ENCODE results near the gene GPBAR1. TPM values are rescaled to one million over a fixed set of nuclear protein-coding genes. Genes with fewer than 3 reads are reported as not detected.

Gene GPBAR1
- total RNA-seq, 1 donor from 2014 or later: 0.77 TPM

DNA sequence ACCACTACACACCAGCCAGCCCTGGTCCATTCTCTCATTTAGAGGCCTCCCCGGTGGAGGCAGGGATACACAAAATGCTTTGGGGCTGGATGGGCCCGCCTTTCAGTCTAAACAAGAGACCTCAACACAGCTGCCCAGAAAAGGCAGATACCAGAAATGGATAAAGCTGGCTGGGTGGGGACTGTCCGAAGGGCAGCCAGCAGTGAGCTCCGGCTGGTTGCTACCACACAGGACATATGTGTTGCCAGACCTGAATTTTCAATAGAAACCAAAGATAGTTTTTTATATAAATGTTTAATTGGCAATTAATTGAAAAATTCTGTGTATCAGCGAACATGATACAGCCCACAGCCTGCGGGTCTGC is 1.4 kb downstream of the GPBAR1 start:
- Mint-ChIP-seq H3K27ac (ENCODE audit: unreplicated experiment) (no peak overlapping the region), H3K27me3 (ENCODE audit: unreplicated experiment) (peaks cover 10% of the 10 kb centered on the region)

GRCh38 chr2:218262631-218263586 is 2.1 kb downstream of the GPBAR1 start:
- Mint-ChIP-seq H3K27me3 (ENCODE audit: unreplicated experiment) (peaks cover 7% of the 10 kb centered on the region), H3K4me1 (ENCODE audit: unreplicated experiment) (peaks cover 28% of the 10 kb centered on the region), H3K9me3 (ENCODE audit: unreplicated experiment) (no peaks in the 10 kb centered on the region), H3K36me3 (ENCODE audit: low read depth, unreplicated experiment) (peaks cover 25% of the 10 kb centered on the region), H3K4me3 (ENCODE audit: unreplicated experiment) (no peak overlapping the region), H3K27ac (ENCODE audit: unreplicated experiment) (peak overlapping the region; percentile 52)
- TF ChIP-seq CTCF (IDR thresholded peaks at IDR 0.05; ENCODE audit: unreplicated experiment): no peak
- DNase-seq (ENCODE audit: low spot score): no peak

More for the DNA sequence above, 1.4 kb downstream of the GPBAR1 start:
- Mint-ChIP-seq H3K36me3 (ENCODE audit: low read depth, unreplicated experiment) (peaks cover 19% of the 10 kb centered on the region), H3K9me3 (ENCODE audit: unreplicated experiment) (no peaks in the 10 kb centered on the region), H3K4me3 (ENCODE audit: unreplicated experiment) (no peak overlapping the region), H3K4me1 (ENCODE audit: unreplicated experiment) (peaks cover 35% of the 10 kb centered on the region)
- no peak for TF ChIP-seq CTCF (IDR thresholded peaks at IDR 0.05; ENCODE audit: unreplicated experiment)
- DNase-seq (ENCODE audit: low spot score): no peak

GRCh38 chr2:218263817-218264641 is 3.2 kb downstream of the GPBAR1 start:
- Mint-ChIP-seq H3K27ac (ENCODE audit: unreplicated experiment) (peak overlapping the region; percentile 30), H3K27me3 (ENCODE audit: unreplicated experiment) (peaks cover 7% of the 10 kb centered on the region), H3K4me3 (ENCODE audit: unreplicated experiment) (no peak overlapping the region), H3K4me1 (ENCODE audit: unreplicated experiment) (peaks cover 21% of the 10 kb centered on the region), H3K9me3 (ENCODE audit: unreplicated experiment) (no peaks in the 10 kb centered on the region), H3K36me3 (ENCODE audit: low read depth, unreplicated experiment) (peaks cover 25% of the 10 kb centered on the region)
- TF ChIP-seq CTCF (IDR thresholded peaks at IDR 0.05; ENCODE audit: unreplicated experiment): no peak
- no peak for DNase-seq (ENCODE audit: low spot score)

DNA sequence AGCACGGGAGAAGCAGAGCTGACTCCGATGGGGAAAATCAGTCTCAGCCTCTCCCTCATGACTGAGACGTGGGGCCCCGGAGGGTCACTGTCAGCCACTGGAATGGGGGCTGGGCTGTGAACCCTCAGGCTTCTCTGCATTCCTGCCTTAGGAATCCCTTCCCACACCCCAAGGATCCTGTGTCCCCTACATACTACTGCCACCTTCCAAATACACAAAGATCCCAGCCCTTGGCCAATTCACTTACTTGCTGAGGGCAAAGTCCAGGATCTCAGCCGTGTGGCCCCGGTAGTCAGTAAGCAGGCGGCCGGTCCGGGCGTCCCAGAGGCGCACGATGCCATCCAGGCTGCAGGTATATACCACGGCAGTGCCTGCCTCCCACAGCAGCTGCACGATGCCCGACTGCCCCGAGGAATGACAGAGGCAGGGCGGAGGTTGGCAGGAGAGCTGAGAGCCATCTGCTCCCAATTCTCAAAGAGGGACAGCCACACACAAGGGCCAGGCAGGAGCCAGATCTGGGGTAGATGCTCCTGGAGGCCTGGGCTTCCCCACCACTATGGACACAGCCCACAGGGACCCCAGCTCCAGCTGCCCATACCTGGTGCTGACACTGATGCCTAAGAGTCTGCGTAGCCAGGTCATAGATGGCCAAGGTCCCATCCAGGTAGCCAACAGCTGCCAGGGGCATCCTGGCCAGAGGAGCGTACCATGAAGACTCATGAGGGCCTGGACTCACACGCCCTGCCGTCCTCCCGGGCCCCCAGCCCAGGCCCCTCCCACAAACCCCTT is 4.2 kb downstream of the GPBAR1 start:
- no peak for DNase-seq (ENCODE audit: low spot score)
- Mint-ChIP-seq H3K36me3 (ENCODE audit: low read depth, unreplicated experiment) (peaks cover 25% of the 10 kb centered on the region), H3K27ac (ENCODE audit: unreplicated experiment) (no peak overlapping the region), H3K9me3 (ENCODE audit: unreplicated experiment) (no peaks in the 10 kb centered on the region), H3K4me1 (ENCODE audit: unreplicated experiment) (peaks cover 21% of the 10 kb centered on the region), H3K4me3 (ENCODE audit: unreplicated experiment) (peak overlapping the region; percentile 44), H3K27me3 (ENCODE audit: unreplicated experiment) (peaks cover 10% of the 10 kb centered on the region)
- TF ChIP-seq CTCF (IDR thresholded peaks at IDR 0.05; ENCODE audit: unreplicated experiment): no peak

All from endothelial cell (in vitro differentiated cells).